Ureter (tissue), 1 donor: ENCODE results near the gene TNIK. TPM values are rescaled to one million over a fixed set of nuclear protein-coding genes. Genes with fewer than 3 reads are reported as not detected.

ENCODE experiments used
- DNase-seq: peaks from one replicate; pipeline ENCODE4 v3.0.0-alpha.2; 2020; ENCODE audit warnings: low spot score
- total RNA-seq: library from RNA; stranded (reverse); gene quantifications from one replicate; pipeline ENCODE4 v1.2.4, GENCODE V29; 2023
- donor health status: DM: yes; HTN: yes; CAD: no.

TNIK gene
- total RNA-seq, 1 donor from 2014 or later, result 17.1 TPM

- DNase-seq, result no peak
Measured at GRCh38 chr3:171165983-171166382, 294.2 kb downstream of the TNIK start.

GRCh38 chr3:171165499-171165921, 294.7 kb downstream of the TNIK start:
- no peak for DNase-seq

GRCh38 chr3:171164067-171164465, 296.1 kb downstream of the TNIK start:
- DNase-seq, result no peak

GRCh38 chr3:171163101-171164066, 296.8 kb downstream of the TNIK start:
- DNase-seq, result no peak

GRCh38 chr3:171160325-171160724, 299.9 kb downstream of the TNIK start:
- no peak for DNase-seq

GRCh38 chr3:171159822-171160157, 300.4 kb downstream of the TNIK start:
- no peak for DNase-seq

- DNase-seq, result no peak
Measured at GRCh38 chr3:171159024-171159821, 301.0 kb downstream of the TNIK start.

GRCh38 chr3:171157980-171158379, 302.2 kb downstream of the TNIK start:
- DNase-seq, result no peak

GRCh38 chr3:171157286-171157685, 302.9 kb downstream of the TNIK start:
- no peak for DNase-seq

GRCh38 chr3:171156401-171157010, 303.7 kb downstream of the TNIK start:
- DNase-seq, result no peak

- DNase-seq, result no peak
Measured at GRCh38 chr3:171155122-171155700, 305.0 kb downstream of the TNIK start.

- DNase-seq, result no peak
Measured at GRCh38 chr3:171150945-171151344, 309.3 kb downstream of the TNIK start.

GRCh38 chr3:171149526-171150116, 310.6 kb downstream of the TNIK start:
- no peak for DNase-seq

- DNase-seq, result no peak
Measured at GRCh38 chr3:171145798-171146197, 314.4 kb downstream of the TNIK start.

GRCh38 chr3:171142985-171143384, 317.2 kb downstream of the TNIK start:
- DNase-seq, result no peak

GRCh38 chr3:171140246-171140645, 320.0 kb downstream of the TNIK start:
- DNase-seq, result no peak

- DNase-seq, result no peak
Measured at GRCh38 chr3:171138027-171138426, 322.2 kb downstream of the TNIK start.

- no peak for DNase-seq
Measured at GRCh38 chr3:171135549-171135948, 324.7 kb downstream of the TNIK start.

- no peak for DNase-seq
Measured at GRCh38 chr3:171133796-171134569, 326.2 kb downstream of the TNIK start.

- DNase-seq, result no peak
Measured at GRCh38 chr3:171133337-171133736, 326.9 kb downstream of the TNIK start.

- DNase-seq, result no peak
Measured at GRCh38 chr3:171132873-171133272, 327.3 kb downstream of the TNIK start.
